Measurements from ENCODE around the gene AMBRA1.

GRCh38 chr11:46570790-46571398 is 22.9 kb downstream of the AMBRA1 start:
- TF ChIP-seq CTCF (conservative IDR thresholded peaks at IDR 0.05; ENCODE audit: low read depth, low read length) (no peak), EZH2phosphoT487 (IDR thresholded peaks at IDR 0.05; ENCODE audit: borderline replicate concordance, low read length) (no peak), EZH2 (IDR thresholded peaks at IDR 0.05; ENCODE audit: low read length, unreplicated experiment) (no peak)
